ENCODE data around the gene CAPZB.

- TF ChIP-seq TAF1 (IDR thresholded peaks at IDR 0.05; ENCODE audit: borderline replicate concordance, insufficient read depth, low read length) (no peak), SIN3A (IDR thresholded peaks at IDR 0.05; ENCODE audit: borderline replicate concordance, insufficient read depth, low read length) (no peak)
These were observed 84.3 kb downstream of the CAPZB start for GRCh38 chr1:19400875-19401534.
